HG03342 (cell line): ENCODE results near the gene VSX1.

ENCODE experiments used
- ATAC-seq: cut with Tn5 transposase; IDR thresholded peaks from one replicate; pipeline ENCODE4 v1.9.1; 2021; ENCODE audit warnings: mild to moderate bottlenecking, moderate library complexity; ENCODE audit not compliant: unreplicated experiment

The VSX1 gene

GRCh38 chr20:25081730-25082497 lies at the start of gene VSX1:
TSS of gene VSX1 (minus strand) at chr20:25082141. CDS start at chr20:25082096, 45 bp downstream.
- ATAC-seq = no peak

- no peak for ATAC-seq
Observed at GRCh38 chr20:25129908-25130307, 48.0 kb upstream of the VSX1 start.

- no peak for ATAC-seq
Observed at GRCh38 chr20:25129428-25129827, 47.5 kb upstream of the VSX1 start.

GRCh38 chr20:25128649-25129048 lies 46.7 kb upstream of the VSX1 start:
- no peak for ATAC-seq

- no peak for ATAC-seq
Observed at GRCh38 chr20:25127761-25128537, 46.0 kb upstream of the VSX1 start.

- ATAC-seq = no peak
Observed at GRCh38 chr20:25126204-25127029, 44.5 kb upstream of the VSX1 start.

- ATAC-seq = no peak
Observed at GRCh38 chr20:25125636-25126035, 43.7 kb upstream of the VSX1 start.

GRCh38 chr20:25120920-25121319 lies 39.0 kb upstream of the VSX1 start:
- no peak for ATAC-seq

GRCh38 chr20:25120457-25120856 lies 38.5 kb upstream of the VSX1 start:
- no peak for ATAC-seq

GRCh38 chr20:25118529-25118928 lies 36.6 kb upstream of the VSX1 start:
- no peak for ATAC-seq

GRCh38 chr20:25117990-25118389 lies 36.0 kb upstream of the VSX1 start:
- no peak for ATAC-seq

- no peak for ATAC-seq
Observed at GRCh38 chr20:25116739-25117458, 35.0 kb upstream of the VSX1 start.

GRCh38 chr20:25103526-25103925 lies 21.6 kb upstream of the VSX1 start:
- no peak for ATAC-seq

- no peak for ATAC-seq
Observed at GRCh38 chr20:25100914-25101313, 19.0 kb upstream of the VSX1 start.

GRCh38 chr20:25099601-25100140 lies 17.7 kb upstream of the VSX1 start:
- ATAC-seq = no peak

GRCh38 chr20:25097498-25097897 lies 15.6 kb upstream of the VSX1 start:
- no peak for ATAC-seq

- ATAC-seq = no peak
Observed at GRCh38 chr20:25090492-25091429, 8.8 kb upstream of the VSX1 start.

- ATAC-seq = no peak
Observed at GRCh38 chr20:25089662-25090061, 7.7 kb upstream of the VSX1 start.

- no peak for ATAC-seq
Observed at GRCh38 chr20:25089096-25089495, 7.2 kb upstream of the VSX1 start.
